Peyer's patch (tissue), 4 donors: Measurements from ENCODE around the gene SPG21. TPM values are rescaled to one million over a fixed set of nuclear protein-coding genes. Genes with fewer than 3 reads are reported as not detected.

Source experiments
- DNase-seq, 3 donors: peaks; one replicate each; pipeline ENCODE4 v3.0.0-alpha.2; 2017 to 2019
- H3K27ac ChIP-seq, 4 donors: fragments of 200-600 bp; sonication (generic); one replicate each; pipeline ENCODE4 v1.5.1; 2016 to 2019
- H3K27me3 ChIP-seq, 2 donors: fragments of 200-600 bp; sonication (generic); one replicate each; pipeline ENCODE4 v1.5.1; 2019
- H3K36me3 ChIP-seq, 3 donors: fragments of 200-600 bp; sonication (generic); one replicate each; pipeline ENCODE4 v1.5.1; 2016 to 2019
- H3K4me1 ChIP-seq, 4 donors: fragments of 200-600 bp; sonication (generic); one replicate each; pipeline ENCODE4 v1.5.1; 2016 to 2019
- H3K4me3 ChIP-seq, 4 donors: fragments of 200-600 bp; sonication (generic); 1 replicate in 3 of 4; 2 replicates in 1 of 4; pipeline ENCODE4 v1.5.1; 2016 to 2019; ENCODE audit warnings: mild to moderate bottlenecking in 1 of 4
- H3K9me3 ChIP-seq, 4 donors: fragments of 200-600 bp; sonication (generic); one replicate each; pipeline ENCODE4 v1.5.1; 2016 to 2019; ENCODE audit warnings: mild to moderate bottlenecking in 1 of 4
- CTCF ChIP-seq, 6 experiments: fragments of 450-650 bp in 4 of 6; fragments of 200-600 bp in 2 of 6; sonication (generic) in 1 of 6; IDR thresholded peaks; one replicate each; pipeline ENCODE4 v1.5.1; 2017 to 2019; ENCODE audit warnings: antibody characterized with exemption in 6 of 6, mild to moderate bottlenecking in 3 of 6, moderate library complexity in 1 of 6
- POLR2A ChIP-seq, 2 donors: fragments of 450-650 bp; IDR thresholded peaks; one replicate each; pipeline ENCODE4 v1.5.1; 2017; ENCODE audit warnings: antibody characterized with exemption in 2 of 2, mild to moderate bottlenecking in 2 of 2, moderate library complexity in 2 of 2
- total RNA-seq, 4 donors: library from RNA; depleted of rRNA; stranded (reverse); fragments of >200 nt; gene quantifications; one replicate each; pipeline ENCODE4 v1.1.0, GENCODE V29; 2016

Gene SPG21
- total RNA-seq = 10 to 100 TPM; 65.6 to 85.0 (median 70.3) TPM

GRCh38 chr15:64989416-64990167 is at the start of gene SPG21:
Gene SPG21, minus strand, starts transcription at chr15:64989914. Its CDS starts 6,345 bp downstream, at chr15:64983569.
- peak; percentile 89 to 96 (median 95) for DNase-seq
- Histone ChIP-seq H3K9me3 (no peaks in the 10 kb centered on the region), H3K36me3 (no peaks in the 10 kb centered on the region), H3K4me3 (peak within 1 kb of the TSS; percentile 88 to 98 (median 92)), H3K4me1 (peaks cover 0 to 28% (median 0%) of the 10 kb centered on the region in 4 donors), H3K27me3 (no peaks in the 10 kb centered on the region), H3K27ac (peak within 1 kb of the TSS; percentile 90 to 95 (median 92))
- TF ChIP-seq CTCF (IDR thresholded peaks at IDR 0.05) = peak in 1 of 6 experiments; percentile 7
- peak; percentile 40 to 61 for TF ChIP-seq POLR2A (IDR thresholded peaks at IDR 0.05)

- H3K9me3 ChIP-seq = no peaks in the 10 kb centered on the region
- H3K27ac ChIP-seq = no peak overlapping the region
- H3K36me3 ChIP-seq = no peaks in the 10 kb centered on the region
- DNase-seq = no peak
- no peak overlapping the region for H3K4me3 ChIP-seq
- H3K4me1 ChIP-seq = peaks cover 0 to 32% (median 6%) of the 10 kb centered on the region in 4 donors
- TF ChIP-seq POLR2A (IDR thresholded peaks at IDR 0.05) (no peak), CTCF (IDR thresholded peaks at IDR 0.05) (no peak)
- H3K27me3 ChIP-seq = no peaks in the 10 kb centered on the region
Measured at GRCh38 chr15:65038836-65039235, 49.1 kb upstream of the SPG21 start.

- Histone ChIP-seq H3K4me3 (no peak overlapping the region), H3K36me3 (no peaks in the 10 kb centered on the region), H3K27me3 (no peaks in the 10 kb centered on the region), H3K4me1 (peaks cover 0 to 28% (median 4%) of the 10 kb centered on the region in 4 donors), H3K9me3 (no peaks in the 10 kb centered on the region), H3K27ac (no peak overlapping the region)
- TF ChIP-seq POLR2A (IDR thresholded peaks at IDR 0.05) (no peak), CTCF (IDR thresholded peaks at IDR 0.05) (no peak)
- DNase-seq = no peak
Measured at GRCh38 chr15:65038428-65038827, 48.7 kb upstream of the SPG21 start.

GRCh38 chr15:65037309-65037708 is 47.6 kb upstream of the SPG21 start:
- no peak for TF ChIP-seq CTCF (IDR thresholded peaks at IDR 0.05)
- TF ChIP-seq POLR2A (IDR thresholded peaks at IDR 0.05) = no peak
- no peaks in the 10 kb centered on the region for H3K27me3 ChIP-seq
- peak overlapping the region in 1 of 4 donors; percentile 51 for H3K27ac ChIP-seq
- no peaks in the 10 kb centered on the region for H3K36me3 ChIP-seq
- H3K4me3 ChIP-seq = no peak overlapping the region
- DNase-seq = no peak
- no peaks in the 10 kb centered on the region for H3K9me3 ChIP-seq
- H3K4me1 ChIP-seq = peaks cover 0 to 22% (median 0%) of the 10 kb centered on the region in 4 donors

- Histone ChIP-seq H3K4me1 (peaks cover 0 to 15% (median 0%) of the 10 kb centered on the region in 4 donors), H3K27ac (peak overlapping the region in 1 of 4 donors; percentile 22), H3K9me3 (no peaks in the 10 kb centered on the region), H3K4me3 (no peak overlapping the region), H3K36me3 (no peaks in the 10 kb centered on the region), H3K27me3 (no peaks in the 10 kb centered on the region)
- TF ChIP-seq CTCF (IDR thresholded peaks at IDR 0.05) (no peak), POLR2A (IDR thresholded peaks at IDR 0.05) (no peak)
- DNase-seq = no peak
Measured at GRCh38 chr15:65034719-65035118, 45.0 kb upstream of the SPG21 start.
